HepG2 (cell line): ENCODE data around the gene PCGF3. TPM values are rescaled to one million over a fixed set of nuclear protein-coding genes. Genes with fewer than 3 reads are reported as not detected.

Experiments
- ATAC-seq: fragments of 200-7000 bp; cut with Tn5 transposase; 3 replicates; pipeline ENCODE4 v1.9.1; 2020; ENCODE audit warnings: mild to moderate bottlenecking, moderate library complexity
- BruUV-seq: library from RNA; stranded (reverse); fragments of 400-500 nt; replicated peaks from 2 replicates; lab custom pipeline; 2021; lab: Mats Ljungman, UMichigan
- CTCF ChIA-PET: fragments of 300-600 bp; formaldehyde crosslinking; extraction: SDS; loops from one replicate; lab custom pipeline; 2021; ENCODE audit warnings: low total read pairs, inconsistent platforms, low intra/inter-chr PET ratio; lab: Yijun Ruan, JAX
- POLR2A ChIA-PET: fragments of 350-600 bp; sonication (Branson Sonifier 250); formaldehyde crosslinking; loops from one replicate; lab custom pipeline; 2020; ENCODE audit warnings: antibody characterized with exemption, inconsistent platforms; lab: Yijun Ruan, JAX
- DNase-seq: peaks from one replicate; pipeline ENCODE4 v3.0.0-alpha.2; 2015; ENCODE audit warnings: low spot score
- FAIRE-seq: peaks from 3 replicates; lab custom pipeline; 2011; peaks lifted over from hg19 to GRCh38; lab: Jason Lieb, UNC
- H2AFZ ChIP-seq: one replicate; pipeline ENCODE4 v1.6.1; 2011; ENCODE audit warnings: low read length, inconsistent platforms
- H3K27ac ChIP-seq: fragments of 300-600 bp; 3 replicates; pipeline ENCODE4 v1.8.0; 2011; ENCODE audit warnings: mixed run types, mild to moderate bottlenecking, mixed read lengths, low read length, inconsistent platforms; ENCODE audit not compliant: insufficient read depth; ENCODE audit errors: extremely low read length
- H3K27me3 ChIP-seq, 2 experiments: fragments of 200-600 bp in 1 of 2; 2 replicates in 1 of 2; 3 replicates in 1 of 2; pipeline versions ENCODE4 v1.6.0 to v1.8.0; 2011; ENCODE audit warnings: low read length in 2 of 2, mild to moderate bottlenecking in 2 of 2, moderate library complexity in 2 of 2, inconsistent platforms in 1 of 2; ENCODE audit not compliant: insufficient read depth in 2 of 2, control insufficient read depth in 1 of 2
- H3K36me3 ChIP-seq, 2 experiments: fragments of 200-600 bp in 1 of 2; replicated peaks in 1 of 2; 2 replicates in 1 of 2; 3 replicates in 1 of 2; pipeline versions ENCODE4 v1.5.1 to v1.8.0; 2011; ENCODE audit warnings: low read length in 2 of 2, inconsistent platforms in 1 of 2; ENCODE audit not compliant: insufficient read depth in 2 of 2, control insufficient read depth in 1 of 2
- H3K4me1 ChIP-seq: 2 replicates; pipeline ENCODE4 v1.5.1; 2012; ENCODE audit warnings: low read length, inconsistent platforms; ENCODE audit not compliant: insufficient read depth
- H3K4me2 ChIP-seq: 2 replicates; pipeline ENCODE4 v1.6.0; 2011; ENCODE audit warnings: low read depth, low read length, inconsistent platforms
- H3K4me3 ChIP-seq, 3 experiments: fragments of 200-600 bp in 1 of 3; sonication (generic), shearing (Covaris generic) in 1 of 3; replicated peaks in 1 of 3; 2 replicates each; pipeline ENCODE4 v1.5.1; 2011 to 2016; ENCODE audit warnings: low read length in 3 of 3, inconsistent platforms in 2 of 3, low read depth in 2 of 3, mild to moderate bottlenecking in 2 of 3, control low read depth in 1 of 3, mixed read lengths in 1 of 3; ENCODE audit not compliant: insufficient read depth in 1 of 3
- H3K79me2 ChIP-seq: one replicate; pipeline ENCODE4 v1.6.1; 2011; ENCODE audit warnings: low read length, inconsistent platforms; ENCODE audit not compliant: insufficient read depth
- H3K9ac ChIP-seq: 2 replicates; pipeline ENCODE4 v1.6.0; 2011; ENCODE audit warnings: mild to moderate bottlenecking, low read depth, low read length, inconsistent platforms; ENCODE audit not compliant: insufficient read depth
- H3K9me3 ChIP-seq: 2 replicates; pipeline ENCODE4 v1.5.1; 2012; ENCODE audit warnings: mild to moderate bottlenecking, low read length
- H4K20me1 ChIP-seq: 2 replicates; pipeline ENCODE4 v1.6.0; 2011; ENCODE audit warnings: inconsistent platforms, mild to moderate bottlenecking, low read length, moderate library complexity; ENCODE audit not compliant: insufficient read depth
- AGO1 ChIP-seq: fragments of 200-400 bp; formaldehyde crosslinking; IDR thresholded peaks from 2 replicates; pipeline ENCODE4 v1.6.1; 2017; ENCODE audit warnings: mild to moderate bottlenecking, low read depth, low read length, moderate library complexity; ENCODE audit not compliant: poor library complexity, severe bottlenecking
- ARHGAP35 ChIP-seq: sonication (generic); formaldehyde crosslinking; IDR thresholded peaks from 2 replicates; pipeline ENCODE4 v1.9.0; 2022; ENCODE audit warnings: mild to moderate bottlenecking, inconsistent platforms, moderate library complexity, missing genetic modification reagents, borderline replicate concordance
- NR3C1 ChIP-seq: sonication (generic); formaldehyde crosslinking; IDR thresholded peaks from 2 replicates; pipeline ENCODE4 v1.4.0; 2020; ENCODE audit warnings: missing genetic modification reagents
- PAWR ChIP-seq: sonication (generic); formaldehyde crosslinking; IDR thresholded peaks from 2 replicates; pipeline ENCODE4 v1.4.0; 2020; ENCODE audit warnings: missing genetic modification reagents, mild to moderate bottlenecking, borderline replicate concordance
- RXRB ChIP-seq: IDR thresholded peaks from 2 replicates; pipeline ENCODE4 v1.6.1; 2016; ENCODE audit warnings: borderline replicate concordance, missing genetic modification reagents, missing compliant biosample characterization
- ZNF33A ChIP-seq: sonication (generic); formaldehyde crosslinking; IDR thresholded peaks from 2 replicates; pipeline ENCODE4 v1.5.1; 2020; ENCODE audit warnings: missing genetic modification reagents, mild to moderate bottlenecking, moderate library complexity, borderline replicate concordance
- WGBS: methylation state at CpG from one replicate; pipeline ENCODE4 v1.1.6; 2017; ENCODE audit warnings: low lambda C conversion rate; 5-methylcytosine and 5-hydroxymethylcytosine counted together
- in situ Hi-C: cut with HindIII; loops from 2 replicates; pipeline ENCODE4 v1.10.0; 2017; ENCODE audit warnings: low pct_unique_long_range_greater_than_20kb; ENCODE audit not compliant: extremely low pct_ligation_motif_present
- intact Hi-C: fragments of 100-400 bp; cut with micrococcal nuclease; formaldehyde crosslinking; loops from one replicate; pipeline ENCODE4 v1.10.0; 2022; ENCODE audit not compliant: unreplicated experiment
- polyA plus RNA-seq, 8 experiments: library from polyadenylated mRNA; depleted of rRNA in 3 of 8; stranded (reverse) in 7 of 8; unstranded in 1 of 8; fragments of >200 nt; fragmentation: Illumina TruSeq in 4 of 8; extraction: Trizol in 4 of 8; gene quantifications; 2 replicates each; pipeline versions ENCODE4 v1.2.1 to v1.2.3, GENCODE V29; 2011 to 2016; ENCODE audit warnings: low read depth in 4 of 8, missing spikeins in 1 of 8, mixed read lengths in 1 of 8; ENCODE audit not compliant: insufficient read depth in 1 of 8
- total RNA-seq, 5 experiments: library from RNA; depleted of rRNA; stranded (reverse); fragments of >200 nt; fragmentation: Illumina TruSeq; extraction: Trizol; gene quantifications; 2 replicates each; pipeline ENCODE4 v1.2.3, GENCODE V29; 2016; ENCODE audit warnings: low read depth in 1 of 5
- TF ChIP-seq, protein P1 (sequence below): sonication (generic); formaldehyde crosslinking; IDR thresholded peaks from 2 replicates; pipeline ENCODE4 v1.4.0; 2020; ENCODE audit warnings: missing genetic modification reagents

PCGF3 gene
- total and polyA plus RNA-seq, 2 of the 13 experiments (the other 11 are each of a cell fraction or from before 2014, with no cell fraction given): 28.6 to 66.2 TPM

DNA sequence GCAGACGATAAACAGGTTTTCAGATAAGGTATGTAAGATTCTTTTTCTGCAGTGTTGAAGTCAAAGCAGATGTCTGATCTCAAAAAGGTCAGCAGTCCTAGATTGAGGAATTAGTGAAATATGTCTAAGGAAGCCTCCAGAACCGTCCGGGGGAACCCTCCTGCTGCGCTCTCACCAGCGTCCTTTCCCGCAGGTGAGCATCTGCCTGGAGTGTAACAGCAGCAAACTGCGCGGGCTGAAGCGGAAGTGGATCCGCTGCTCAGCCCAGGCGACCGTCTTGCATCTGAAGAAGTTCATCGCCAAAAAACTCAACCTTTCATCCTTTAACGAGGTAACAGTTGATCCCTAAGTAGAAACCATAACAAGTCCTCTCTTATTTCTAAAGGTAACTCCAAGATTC, 55.5 kb downstream of the PCGF3 start (continued):
- TF ChIP-seq PAWR (CRISPR knock-in tag): no peak
- no peak for TF ChIP-seq ARHGAP35 (CRISPR knock-in tag)

DNA sequence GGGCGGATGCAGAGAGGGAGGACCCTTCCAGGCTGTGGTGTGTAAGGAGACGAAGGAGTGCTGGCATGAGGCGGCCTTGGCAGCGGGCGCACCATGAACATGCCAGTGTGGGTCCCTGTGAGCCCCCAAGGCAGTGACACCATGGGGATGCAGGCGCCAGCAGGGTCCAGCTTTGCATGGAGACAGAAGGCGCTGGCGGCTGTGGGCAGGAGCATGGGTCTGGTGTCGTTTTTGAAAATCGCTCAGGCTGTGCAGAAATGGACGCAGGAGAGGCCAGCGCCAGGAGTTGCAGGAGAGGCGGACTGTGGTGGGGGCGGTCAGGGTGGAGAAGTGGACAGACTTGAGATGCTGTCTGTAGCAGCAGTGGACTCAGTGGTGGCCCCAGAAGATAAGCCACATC, 56.1 kb downstream of the PCGF3 start:
- H3K4me3 ChIP-seq: no peak overlapping the region
- H3K27me3 ChIP-seq: no peaks in the 10 kb centered on the region
- H3K79me2 ChIP-seq: no peaks in the 10 kb centered on the region
- peaks cover 15 to 54% of the 10 kb centered on the region in 2 experiments for H3K36me3 ChIP-seq
- ATAC-seq (no peak; the same call in 2 of the 3 replicates), FAIRE-seq (no peak), DNase-seq (no peak)
- peaks cover 10% of the 10 kb centered on the region; the same call in 1 of the 2 replicates for H4K20me1 ChIP-seq
- peaks cover 10% of the 10 kb centered on the region for H3K4me1 ChIP-seq
- POLR2A ChIA-PET: no interaction called here
- no TSS peak for BruUV-seq
- CTCF ChIA-PET: no interaction called here
- WGBS: 98% methylated on average over 14 of the region's 14 CpGs
- TF ChIP-seq RXRB (CRISPR knock-in tag) (no peak), ZNF33A (no peak), NR3C1 (no peak), AGO1 (peak; percentile 73)
- TF ChIP-seq, protein P1, sequence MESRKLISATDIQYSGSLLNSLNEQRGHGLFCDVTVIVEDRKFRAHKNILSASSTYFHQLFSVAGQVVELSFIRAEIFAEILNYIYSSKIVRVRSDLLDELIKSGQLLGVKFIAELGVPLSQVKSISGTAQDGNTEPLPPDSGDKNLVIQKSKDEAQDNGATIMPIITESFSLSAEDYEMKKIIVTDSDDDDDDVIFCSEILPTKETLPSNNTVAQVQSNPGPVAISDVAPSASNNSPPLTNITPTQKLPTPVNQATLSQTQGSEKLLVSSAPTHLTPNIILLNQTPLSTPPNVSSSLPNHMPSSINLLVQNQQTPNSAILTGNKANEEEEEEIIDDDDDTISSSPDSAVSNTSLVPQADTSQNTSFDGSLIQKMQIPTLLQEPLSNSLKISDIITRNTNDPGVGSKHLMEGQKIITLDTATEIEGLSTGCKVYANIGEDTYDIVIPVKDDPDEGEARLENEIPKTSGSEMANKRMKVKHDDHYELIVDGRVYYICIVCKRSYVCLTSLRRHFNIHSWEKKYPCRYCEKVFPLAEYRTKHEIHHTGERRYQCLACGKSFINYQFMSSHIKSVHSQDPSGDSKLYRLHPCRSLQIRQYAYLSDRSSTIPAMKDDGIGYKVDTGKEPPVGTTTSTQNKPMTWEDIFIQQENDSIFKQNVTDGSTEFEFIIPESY (CRISPR knock-in tag): peak; percentile 12; the same call in 1 of the 2 replicates
- H3K4me2 ChIP-seq: no peak overlapping the region
- in situ Hi-C loops: no loop called here
- no peak overlapping the region for H3K27ac ChIP-seq
- no peaks in the 10 kb centered on the region for H3K9me3 ChIP-seq
- H3K9ac ChIP-seq: no peak overlapping the region
- H2AFZ ChIP-seq: no peak overlapping the region
- intact Hi-C loops: no loop called here
